Adrenal gland (tissue), 12 donors: Measurements from ENCODE around the gene ARMC6. TPM values are rescaled to one million over a fixed set of nuclear protein-coding genes. Genes with fewer than 3 reads are reported as not detected.

Experiments
- DNase-seq, 7 donors: peaks; one replicate each; pipeline ENCODE4 v3.0.0-alpha.2; 2019 to 2020
- H3K27ac ChIP-seq, 5 donors: fragments of 200-600 bp; sonication (generic) in 4 of 5; 1 replicate in 3 of 5; 2 replicates in 2 of 5; pipeline versions ENCODE4 v1.5.1 to v1.8.0; 2016 to 2020; ENCODE audit warnings: mild to moderate bottlenecking in 1 of 5
- H3K27me3 ChIP-seq: fragments of 200-600 bp; 2 replicates; pipeline ENCODE4 v1.8.0; 2021
- H3K36me3 ChIP-seq, 2 donors: fragments of 200-600 bp; replicated peaks in 1 of 2; 1 replicate in 1 of 2; 2 replicates in 1 of 2; pipeline versions ENCODE4 v1.5.1 to v1.8.0; 2018 to 2022
- H3K4me1 ChIP-seq, 2 donors: fragments of 200-600 bp; replicated peaks in 1 of 2; 1 replicate in 1 of 2; 2 replicates in 1 of 2; pipeline versions ENCODE4 v1.5.1 to v1.8.0; 2018 to 2021
- H3K4me3 ChIP-seq, 4 donors: fragments of 200-600 bp; sonication (generic) in 3 of 4; one replicate each; pipeline ENCODE4 v1.5.1; 2016 to 2018
- H3K9me3 ChIP-seq, 3 donors: fragments of 200-600 bp; sonication (generic) in 1 of 3; replicated peaks in 1 of 3; 1 replicate in 2 of 3; 2 replicates in 1 of 3; pipeline versions ENCODE4 v1.5.1 to v1.8.0; 2016 to 2021
- CTCF ChIP-seq, 6 experiments: fragments of 450-650 bp in 4 of 6; fragments of 200-600 bp in 2 of 6; sonication (generic) in 1 of 6; IDR thresholded peaks; 1 replicate in 5 of 6; 2 replicates in 1 of 6; pipeline versions ENCODE4 v1.5.1 to v1.8.0; 2016 to 2021; ENCODE audit warnings: antibody characterized with exemption in 6 of 6, mild to moderate bottlenecking in 2 of 6, moderate library complexity in 1 of 6
- POLR2A ChIP-seq, 2 donors: fragments of 450-650 bp; IDR thresholded peaks; one replicate each; pipeline ENCODE4 v1.6.1; 2017; ENCODE audit warnings: antibody characterized with exemption in 2 of 2, mild to moderate bottlenecking in 2 of 2, moderate library complexity in 1 of 2
- WGBS, 4 donors: extraction: QIAGEN DNeasy Blood & Tissue Kit in 2 of 4; methylation state at CpG; one replicate each; pipeline versions ENCODE4 v1.1.5 to v1.1.7; 2013 to 2017; 5-methylcytosine and 5-hydroxymethylcytosine counted together
- intact Hi-C, 2 donors: fragments of 100-400 bp; cut with DNase I; formaldehyde crosslinking; loops; one replicate each; pipeline versions ENCODE4 v1.14.1 to v1.15.0; 2022 to 2023
- polyA plus RNA-seq, 3 donors: library from polyadenylated mRNA; stranded (reverse); fragments of 200-250 nt in 2 of 3; fragments of 350-450 nt in 1 of 3; fragmentation: Illumina TruSeq in 1 of 3; extraction: RNeasy Lipid Tissue Mini Kit (QIAGEN cat#74804) in 1 of 3; gene quantifications; one replicate each; pipeline ENCODE4 v1.2.3, GENCODE V29; 2013 to 2014
- total RNA-seq, 9 donors: library from RNA; depleted of rRNA in 4 of 9; stranded (reverse); fragments of >200 nt in 4 of 9; fragments of 120-200 nt in 1 of 9; fragmentation: NEBNext Ultra II Directional in 1 of 9; extraction: Animal tissue kit (Norgen Biotek cat#: 25700) in 1 of 9; gene quantifications; one replicate each; pipeline versions ENCODE4 v1.1.0 to v1.2.4, GENCODE V29; 2013 to 2023
- donor health status: healthy with polysubstance abuse.
- donor health status: Bipolar disorder and iron deficiency.
- donor health status: DM: yes; HTN: yes; CAD: no.
- donor health status: DM: no; HTN: no; CAD: no.
- donor health status: DM: no; HTN: no; CAD: no.
- donor health status: DM: yes; HTN: yes; CAD: no.

The ARMC6 gene
- total and polyA plus RNA-seq, 12 donors: 16.7 to 39.3 (median 27.2) TPM

DNA sequence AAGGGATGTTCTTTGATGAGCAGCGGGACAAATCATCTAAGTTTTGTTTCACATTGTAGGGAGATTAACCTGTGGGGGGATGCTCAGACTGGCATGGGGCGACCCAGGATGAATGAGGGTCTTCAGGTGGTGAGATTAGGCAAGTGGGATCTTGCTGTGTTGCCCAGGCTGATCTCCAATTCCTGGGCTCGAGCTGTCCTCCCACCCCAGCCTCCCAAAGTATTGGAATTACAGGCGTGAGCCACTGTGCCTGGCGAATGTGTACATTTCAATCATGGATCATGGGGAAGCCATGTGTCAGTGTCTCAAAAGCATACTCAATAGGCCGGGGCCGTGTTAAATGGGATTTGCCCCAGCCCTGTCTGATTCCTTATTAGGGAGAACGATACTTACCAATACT lies 38.5 kb downstream of the ARMC6 start:
- DNase-seq: no peak
- Histone ChIP-seq H3K9me3 (no peaks in the 10 kb centered on the region), H3K4me3 (no peak overlapping the region), H3K36me3 (no peaks in the 10 kb centered on the region), H3K27me3 (no peaks in the 10 kb centered on the region), H3K4me1 (peaks cover 0 to 5% of the 10 kb centered on the region in 2 donors), H3K27ac (no peak overlapping the region)
- 93 to 97% (median 96%) methylated on average over 8 of the region's 8 CpGs for WGBS, 4 donors
- intact Hi-C loops: no loop called here
- TF ChIP-seq CTCF (IDR thresholded peaks at IDR 0.05) (no peak), POLR2A (IDR thresholded peaks at IDR 0.05) (no peak)

- H3K4me1 ChIP-seq: no peaks in the 10 kb centered on the region
- 78 to 81% (median 80%) methylated on average over 10 to 13 of the region's 13 CpGs for WGBS, 4 donors
- TF ChIP-seq POLR2A (IDR thresholded peaks at IDR 0.05) (no peak), CTCF (IDR thresholded peaks at IDR 0.05) (no peak)
- H3K27ac ChIP-seq: no peak overlapping the region
- DNase-seq: no peak
- H3K27me3 ChIP-seq: no peaks in the 10 kb centered on the region
- intact Hi-C loops: no loop called here
- H3K4me3 ChIP-seq: no peak overlapping the region
- no peaks in the 10 kb centered on the region for H3K36me3 ChIP-seq
- no peaks in the 10 kb centered on the region for H3K9me3 ChIP-seq
Observed at GRCh38 chr19:19074196-19074882, 40.9 kb downstream of the ARMC6 start.

GRCh38 chr19:19075126-19075525 lies 41.7 kb downstream of the ARMC6 start:
- TF ChIP-seq CTCF (IDR thresholded peaks at IDR 0.05): no peak
- TF ChIP-seq POLR2A (IDR thresholded peaks at IDR 0.05): no peak
- no peaks in the 10 kb centered on the region for H3K4me1 ChIP-seq
- DNase-seq: no peak
- H3K4me3 ChIP-seq: no peak overlapping the region
- H3K9me3 ChIP-seq: no peaks in the 10 kb centered on the region
- 90 to 94% (median 94%) methylated on average over 8 of the region's 8 CpGs for WGBS, 4 donors
- H3K36me3 ChIP-seq: no peaks in the 10 kb centered on the region
- H3K27ac ChIP-seq: no peak overlapping the region
- H3K27me3 ChIP-seq: no peaks in the 10 kb centered on the region
- intact Hi-C loops: no loop called here

DNA sequence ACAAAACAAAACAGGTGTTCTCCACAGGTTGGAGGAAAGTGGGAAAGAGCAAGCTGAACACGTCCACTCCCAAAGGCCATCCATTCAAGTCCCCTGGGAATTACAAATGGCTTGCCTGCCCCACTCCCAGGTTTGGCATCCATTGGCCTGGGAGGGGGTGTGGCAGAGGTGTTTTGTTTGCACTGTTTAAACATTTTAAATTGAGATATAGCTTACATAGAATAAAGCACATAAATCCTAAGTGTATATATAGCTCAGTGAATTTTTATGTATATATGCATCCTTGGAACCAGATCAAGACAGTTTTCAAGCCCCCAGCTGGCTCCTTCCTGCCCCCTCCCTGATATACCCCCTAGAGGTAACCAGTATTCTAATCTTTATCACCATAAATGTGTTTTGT lies 43.1 kb downstream of the ARMC6 start:
- no peak for DNase-seq
- 80 to 100% (median 88%) methylated on average over 1 of the region's 1 CpG for WGBS, 4 donors
- Histone ChIP-seq H3K27me3 (no peaks in the 10 kb centered on the region), H3K36me3 (no peaks in the 10 kb centered on the region), H3K4me1 (no peaks in the 10 kb centered on the region), H3K27ac (no peak overlapping the region), H3K9me3 (no peaks in the 10 kb centered on the region), H3K4me3 (no peak overlapping the region)
- no peak for TF ChIP-seq POLR2A (IDR thresholded peaks at IDR 0.05)
- TF ChIP-seq CTCF (IDR thresholded peaks at IDR 0.05): no peak
- intact Hi-C loops: no loop called here
